NT2/D1 (cell line): ENCODE data around the gene ANKRD6.

Source experiments
- SUZ12 ChIP-seq: IDR thresholded peaks from 2 replicates; pipeline ENCODE4 v1.6.1; 2011; ENCODE audit not compliant: insufficient read length, insufficient read depth; ENCODE audit errors: extremely low read depth
- YY1 ChIP-seq: IDR thresholded peaks from 2 replicates; pipeline ENCODE4 v1.6.1; 2011; ENCODE audit not compliant: insufficient read length, insufficient read depth
- ZNF274 ChIP-seq: IDR thresholded peaks from 2 replicates; pipeline ENCODE4 v1.6.1; 2011; ENCODE audit warnings: mild to moderate bottlenecking, low read depth, low read length

GRCh38 chr6:89530982-89531381 is 98.0 kb downstream of the ANKRD6 start:
- no peak for TF ChIP-seq SUZ12
- no peak for TF ChIP-seq ZNF274
- no peak for TF ChIP-seq YY1
